HG02759 (cell line): ENCODE data around the gene ZDHHC11B.
"Not testable (repeated sequence)": the region's sequence is repeated elsewhere in the genome, so short reads cannot be mapped to it uniquely, and the experiment has no call there.

Experiments used
- ATAC-seq: cut with Tn5 transposase; IDR thresholded peaks from one replicate; pipeline ENCODE4 v1.9.1; 2021; ENCODE audit warnings: mild to moderate bottlenecking, moderate library complexity; ENCODE audit not compliant: unreplicated experiment

Gene ZDHHC11B

GRCh38 chr5:770585-770984 lies 13.9 kb downstream of the ZDHHC11B start:
- ATAC-seq = not testable (repeated sequence)

GRCh38 chr5:769485-770145 lies 14.9 kb downstream of the ZDHHC11B start:
- not testable (repeated sequence) for ATAC-seq

DNA sequence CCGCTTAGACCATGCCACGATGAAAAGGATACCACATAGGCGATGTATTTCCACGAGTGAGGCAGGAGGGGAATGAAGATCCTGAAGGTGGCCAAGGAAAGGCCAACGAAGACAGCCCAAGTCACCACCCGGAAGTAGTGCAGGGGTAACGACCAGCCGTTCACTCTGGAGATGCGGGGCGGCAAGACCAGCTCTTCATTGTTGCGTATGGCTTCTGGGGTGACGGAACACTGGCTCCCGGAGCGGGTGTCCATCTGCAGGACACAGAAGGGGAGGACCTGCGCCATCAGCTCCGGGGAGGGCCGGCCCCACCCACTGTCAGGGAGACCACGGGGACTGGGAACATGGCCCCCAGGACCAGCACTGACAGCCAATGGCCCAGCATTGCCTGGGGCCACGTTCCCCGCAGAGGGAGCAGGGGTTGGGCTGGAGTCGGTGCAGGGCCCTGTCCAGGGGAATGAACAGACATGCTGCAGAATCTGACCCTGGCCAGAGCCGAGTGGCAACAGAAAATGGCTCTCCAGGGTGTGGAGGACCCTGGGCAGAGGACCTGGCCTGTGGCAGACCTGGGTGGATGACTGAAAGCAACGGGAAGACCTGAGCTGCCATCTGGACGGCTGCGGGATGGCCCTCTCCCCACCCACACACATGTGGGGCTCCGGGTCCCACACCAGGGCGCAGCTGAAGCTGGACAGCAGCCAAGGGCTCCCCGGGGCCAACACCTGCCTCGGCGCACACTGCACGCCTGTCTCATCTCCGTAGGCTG lies 17.7 kb downstream of the ZDHHC11B start:
- ATAC-seq = no peak

- no peak for ATAC-seq
Observed at GRCh38 chr5:765948-766631, 18.4 kb downstream of the ZDHHC11B start.

- ATAC-seq = no peak
Observed at GRCh38 chr5:763998-764781, 20.3 kb downstream of the ZDHHC11B start.

DNA sequence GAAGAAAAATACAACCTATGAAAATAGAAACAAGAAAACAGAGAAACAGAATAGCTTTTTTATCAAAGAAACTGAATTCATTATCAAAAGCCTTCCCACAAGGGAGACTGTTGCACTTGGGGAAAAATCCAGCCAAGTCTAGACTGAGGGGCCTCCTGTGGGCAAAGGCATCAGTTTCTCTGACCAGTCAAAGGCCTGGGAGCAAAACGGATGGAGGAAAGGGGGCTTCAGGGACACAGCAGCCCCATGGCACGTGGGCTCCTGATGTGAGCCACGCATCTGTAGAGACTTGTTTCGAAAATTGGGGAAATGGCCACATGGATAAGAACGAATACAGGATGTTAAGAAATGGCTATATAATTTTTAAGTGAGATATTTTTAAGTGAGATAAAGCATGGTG lies 21.1 kb downstream of the ZDHHC11B start:
- no peak for ATAC-seq

- ATAC-seq = not testable (repeated sequence)
Observed at GRCh38 chr5:762996-763395, 21.5 kb downstream of the ZDHHC11B start.

- ATAC-seq = no peak
Observed at GRCh38 chr5:761854-762710, 22.4 kb downstream of the ZDHHC11B start.

DNA sequence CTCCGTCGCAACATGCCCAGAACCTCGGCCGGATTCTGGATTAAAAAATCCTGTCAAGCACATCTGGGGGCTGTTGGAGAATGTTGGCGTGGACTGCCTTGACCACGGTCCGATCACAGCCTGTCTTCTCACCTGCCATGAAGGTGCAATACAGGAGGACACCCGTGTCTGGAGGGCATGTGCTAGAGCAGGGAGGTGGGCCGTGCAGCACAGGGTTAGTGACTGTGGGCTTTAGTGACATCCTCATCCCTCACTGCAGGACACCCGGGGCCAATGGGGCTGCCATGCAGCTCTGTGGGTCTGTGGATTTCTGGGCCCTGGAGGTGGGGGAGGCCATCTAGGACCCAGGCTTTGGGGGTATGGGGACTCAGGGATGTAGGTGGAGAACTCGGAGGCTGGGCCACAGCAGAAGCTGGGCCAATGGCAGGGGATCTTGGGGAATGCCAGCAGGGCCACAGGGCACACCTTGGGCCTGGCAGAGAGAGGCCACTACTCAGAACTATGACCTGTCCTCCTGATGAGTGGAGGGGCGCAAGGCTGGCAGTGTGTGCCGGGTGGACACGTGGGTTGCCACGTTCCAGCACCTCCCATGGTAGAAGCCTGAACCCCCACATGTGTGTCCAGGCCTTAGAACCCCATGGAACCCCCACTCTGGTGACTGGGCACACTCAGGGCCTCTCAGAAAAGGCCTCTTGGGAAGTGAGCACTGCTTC lies 23.3 kb downstream of the ZDHHC11B start:
- no peak for ATAC-seq

- no peak for ATAC-seq
Observed at GRCh38 chr5:760363-761058, 24.0 kb downstream of the ZDHHC11B start.

DNA sequence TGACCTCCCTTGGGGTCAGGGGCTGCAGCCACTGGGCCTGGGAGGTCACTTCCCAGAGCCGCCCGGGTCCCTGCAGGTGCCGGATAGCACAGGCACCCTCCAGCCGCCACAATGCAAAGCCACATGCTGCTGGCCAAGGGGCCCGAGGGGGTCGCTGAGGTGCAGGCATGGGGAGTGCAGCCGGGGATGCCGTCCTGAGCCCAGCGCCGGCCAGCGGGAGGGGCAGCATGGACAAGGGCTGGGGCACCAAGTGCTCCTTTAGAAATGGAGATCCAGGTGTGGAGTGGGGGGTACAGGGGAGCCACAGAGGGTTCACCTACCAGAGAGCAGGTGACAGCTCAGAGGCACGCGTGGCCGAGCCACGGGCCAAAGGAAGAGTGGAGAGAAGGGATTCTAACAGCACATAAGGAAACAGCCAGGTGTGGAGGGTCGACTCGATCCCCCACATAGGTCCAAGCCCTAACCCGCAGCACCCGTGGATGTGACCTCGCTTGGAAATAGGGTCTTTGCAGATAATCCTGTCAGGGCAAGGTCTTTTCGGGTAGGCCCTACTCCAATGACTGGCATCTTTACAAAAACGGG lies 24.7 kb downstream of the ZDHHC11B start:
- ATAC-seq = no peak

GRCh38 chr5:759111-759751 lies 25.3 kb downstream of the ZDHHC11B start:
- no peak for ATAC-seq

GRCh38 chr5:758698-759053 lies 25.9 kb downstream of the ZDHHC11B start:
- ATAC-seq = no peak

- no peak for ATAC-seq
Observed at GRCh38 chr5:757931-758697, 26.4 kb downstream of the ZDHHC11B start.

- no peak for ATAC-seq
Observed at GRCh38 chr5:757346-757930, 27.1 kb downstream of the ZDHHC11B start.

GRCh38 chr5:756865-757345 lies 27.6 kb downstream of the ZDHHC11B start:
- ATAC-seq = no peak

- no peak for ATAC-seq
Observed at GRCh38 chr5:756171-756570, 28.4 kb downstream of the ZDHHC11B start.
